ENCODE data around the gene RRAGB.
"Not testable (repeated sequence)": the region's sequence is repeated elsewhere in the genome, so short reads cannot be mapped to it uniquely, and the experiment has no call there.

Gene RRAGB

DNA sequence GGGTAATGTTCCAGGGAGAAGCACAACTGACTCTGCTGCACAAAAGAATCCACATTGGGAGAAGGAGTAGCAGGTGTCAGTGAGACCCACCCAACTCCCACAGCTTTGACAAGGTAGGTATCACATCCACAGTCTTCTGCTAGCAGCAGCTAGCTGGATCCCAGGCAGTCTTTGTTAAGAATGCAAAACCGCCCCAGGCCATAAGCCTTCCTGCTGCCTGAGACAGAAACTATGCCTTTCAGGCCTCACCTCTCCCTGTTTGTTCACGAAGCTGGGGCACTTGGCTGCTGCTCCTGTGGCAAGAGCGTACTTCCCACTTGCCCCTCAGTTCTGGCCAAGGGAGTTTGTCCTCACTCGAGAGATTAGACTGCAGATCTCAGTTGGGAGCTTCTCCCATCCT lies 21.4 kb downstream of the RRAGB start:
- DNase-seq (ENCODE audit: low spot score): no peak
- TF ChIP-seq, protein P1, sequence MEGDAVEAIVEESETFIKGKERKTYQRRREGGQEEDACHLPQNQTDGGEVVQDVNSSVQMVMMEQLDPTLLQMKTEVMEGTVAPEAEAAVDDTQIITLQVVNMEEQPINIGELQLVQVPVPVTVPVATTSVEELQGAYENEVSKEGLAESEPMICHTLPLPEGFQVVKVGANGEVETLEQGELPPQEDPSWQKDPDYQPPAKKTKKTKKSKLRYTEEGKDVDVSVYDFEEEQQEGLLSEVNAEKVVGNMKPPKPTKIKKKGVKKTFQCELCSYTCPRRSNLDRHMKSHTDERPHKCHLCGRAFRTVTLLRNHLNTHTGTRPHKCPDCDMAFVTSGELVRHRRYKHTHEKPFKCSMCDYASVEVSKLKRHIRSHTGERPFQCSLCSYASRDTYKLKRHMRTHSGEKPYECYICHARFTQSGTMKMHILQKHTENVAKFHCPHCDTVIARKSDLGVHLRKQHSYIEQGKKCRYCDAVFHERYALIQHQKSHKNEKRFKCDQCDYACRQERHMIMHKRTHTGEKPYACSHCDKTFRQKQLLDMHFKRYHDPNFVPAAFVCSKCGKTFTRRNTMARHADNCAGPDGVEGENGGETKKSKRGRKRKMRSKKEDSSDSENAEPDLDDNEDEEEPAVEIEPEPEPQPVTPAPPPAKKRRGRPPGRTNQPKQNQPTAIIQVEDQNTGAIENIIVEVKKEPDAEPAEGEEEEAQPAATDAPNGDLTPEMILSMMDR (IDR thresholded peaks at IDR 0.05; ENCODE audit: extremely low read depth, missing control alignments): no peak

DNA sequence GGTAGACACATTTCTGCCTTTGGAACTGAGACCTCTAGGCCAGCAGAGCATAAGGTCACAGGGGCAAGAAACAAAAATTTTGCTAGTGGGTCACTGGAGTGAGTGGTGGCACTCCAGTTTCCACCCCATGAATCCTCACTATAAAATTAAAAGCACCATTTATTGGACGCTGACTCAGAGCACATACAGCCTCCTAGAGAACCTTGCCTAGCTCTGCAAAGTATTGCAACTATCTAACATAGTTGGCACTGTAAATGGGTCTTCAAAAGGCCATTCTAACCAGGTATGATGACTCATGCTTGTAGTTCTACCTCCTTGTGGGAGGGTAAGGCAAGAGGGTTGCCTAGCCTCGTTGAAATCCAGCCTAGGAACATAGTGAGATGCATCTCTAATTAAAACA lies 25.1 kb downstream of the RRAGB start:
- DNase-seq (ENCODE audit: low spot score): no peak

DNA sequence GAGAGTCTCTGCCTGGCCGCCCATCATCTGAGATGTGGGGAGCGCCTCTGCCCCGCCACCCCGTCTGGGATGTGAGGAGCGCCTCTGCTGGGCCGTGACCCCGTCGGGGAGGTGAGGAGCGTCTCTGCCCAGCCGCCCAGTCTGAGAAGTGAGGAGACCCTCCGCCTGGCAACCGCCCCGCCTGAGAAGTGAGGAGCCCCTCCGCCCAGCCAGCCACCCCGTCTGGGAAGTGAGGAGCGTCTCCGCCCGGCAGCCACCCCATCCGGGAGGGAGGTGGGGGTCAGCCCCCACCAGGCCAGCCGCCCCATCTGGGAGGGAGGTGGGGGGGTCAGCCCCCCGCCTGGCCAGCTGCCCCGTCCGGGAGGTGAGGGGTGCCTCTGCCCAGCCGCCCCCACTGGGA lies 30.9 kb downstream of the RRAGB start:
- not testable (repeated sequence) for DNase-seq (ENCODE audit: low spot score)

More for the DNA sequence above, 25.1 kb downstream of the RRAGB start:
- TF ChIP-seq, protein P1 (IDR thresholded peaks at IDR 0.05; ENCODE audit: extremely low read depth, missing control alignments): no peak

DNA sequence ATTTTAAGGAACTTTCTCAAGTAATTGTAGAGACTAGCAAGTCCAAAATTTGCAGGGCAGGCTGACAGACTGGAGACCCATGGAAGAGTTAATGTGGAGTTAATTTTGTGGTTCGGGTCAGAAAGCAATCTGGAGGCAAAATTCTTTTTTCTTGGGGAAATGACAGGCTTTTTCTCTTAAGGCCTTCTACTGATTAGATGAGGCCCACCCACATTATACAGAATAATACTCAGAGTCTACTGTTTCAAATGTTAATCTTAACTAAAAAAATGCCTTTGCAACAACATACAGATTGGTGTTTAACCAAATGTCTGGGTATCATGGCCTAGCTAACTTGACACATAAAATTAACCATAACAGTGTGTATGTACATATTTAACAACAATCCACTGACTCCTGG lies 32.7 kb downstream of the RRAGB start:
- DNase-seq (ENCODE audit: low spot score): no peak
- TF ChIP-seq, protein P1 (IDR thresholded peaks at IDR 0.05; ENCODE audit: extremely low read depth, missing control alignments): no peak

DNA sequence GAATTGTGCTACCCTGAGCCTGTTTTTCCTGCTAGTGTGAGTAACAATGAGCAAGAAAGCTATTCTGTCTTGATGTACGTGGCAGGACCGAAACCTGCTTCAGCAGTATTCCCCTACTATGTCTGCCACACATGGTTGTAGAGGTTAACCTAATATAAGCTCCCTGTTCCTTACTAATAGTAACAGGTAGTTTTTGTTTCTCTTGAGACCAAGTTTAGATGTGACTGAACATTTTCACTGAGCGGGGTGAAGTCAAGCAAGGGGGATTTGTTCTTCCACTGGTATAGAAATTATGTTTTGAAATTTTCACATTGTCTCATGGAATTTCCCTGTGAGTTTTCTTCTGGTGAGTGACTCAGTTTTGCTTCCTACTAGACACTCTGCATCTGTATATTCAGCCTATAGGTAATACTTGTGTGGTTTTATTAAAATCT lies 37.3 kb downstream of the RRAGB start:
- peak; percentile 53 for DNase-seq (ENCODE audit: low spot score)
- TF ChIP-seq, protein P1 (IDR thresholded peaks at IDR 0.05; ENCODE audit: extremely low read depth, missing control alignments): no peak

DNA sequence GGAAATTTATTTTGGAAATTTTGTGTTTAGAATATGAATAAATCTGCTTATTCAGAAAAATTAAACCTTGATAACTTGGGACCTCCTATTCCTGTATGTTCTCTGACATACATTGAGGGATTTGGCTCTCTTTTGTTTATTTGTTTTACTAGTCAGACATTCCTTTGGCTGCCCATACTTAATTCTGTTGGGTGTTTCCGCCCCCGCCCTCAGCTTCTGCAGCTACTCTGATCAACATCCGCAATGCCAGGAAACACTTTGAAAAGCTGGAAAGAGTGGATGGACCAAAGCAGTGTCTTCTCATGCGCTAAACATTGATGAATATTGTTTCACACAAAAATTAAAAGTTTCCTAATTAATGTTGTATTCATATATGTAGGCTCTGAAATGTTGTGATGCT lies 40.5 kb downstream of the RRAGB start:
- TF ChIP-seq, protein P1 (IDR thresholded peaks at IDR 0.05; ENCODE audit: extremely low read depth, missing control alignments): no peak
- no peak for DNase-seq (ENCODE audit: low spot score)

DNA sequence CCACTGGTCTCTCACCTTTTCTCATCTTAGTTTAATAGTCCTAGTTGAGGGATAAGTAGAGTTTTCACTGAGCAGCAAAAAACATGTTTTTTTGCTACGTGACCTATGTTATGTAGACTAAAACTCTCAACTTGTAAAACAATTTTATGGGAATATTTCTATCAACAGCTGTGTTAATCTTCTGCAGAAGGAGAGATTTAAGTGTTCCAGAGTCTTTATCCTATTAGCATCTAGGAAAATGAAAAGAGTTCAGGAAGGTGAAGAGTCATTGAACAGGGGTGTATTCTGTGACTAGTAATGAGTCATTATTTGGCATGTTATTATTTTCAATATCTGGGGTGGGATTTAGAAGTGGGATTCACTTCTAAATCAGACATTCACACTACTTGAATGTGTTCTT lies 41.9 kb downstream of the RRAGB start:
- TF ChIP-seq, protein P1 (IDR thresholded peaks at IDR 0.05; ENCODE audit: extremely low read depth, missing control alignments): no peak
- DNase-seq (ENCODE audit: low spot score): no peak

DNA sequence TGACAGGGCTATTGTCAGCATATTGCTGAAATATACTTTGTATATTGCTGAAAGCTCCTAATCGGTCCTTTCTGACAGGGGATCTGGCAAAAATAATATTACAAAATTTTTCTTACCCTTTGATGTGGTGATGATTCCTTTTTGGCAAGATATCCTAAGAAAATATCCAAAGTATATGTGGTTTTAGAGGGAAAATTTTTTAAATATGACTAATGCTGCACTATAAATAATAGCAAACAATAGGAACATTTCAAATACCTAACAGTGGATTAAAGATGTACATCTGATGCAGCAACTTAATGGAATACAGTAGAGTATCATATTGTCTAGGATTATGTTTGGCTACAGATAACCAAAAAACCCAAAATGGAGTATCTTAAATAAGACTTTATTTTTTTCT lies 49.6 kb downstream of the RRAGB start:
- DNase-seq (ENCODE audit: low spot score): no peak
- TF ChIP-seq, protein P1 (IDR thresholded peaks at IDR 0.05; ENCODE audit: extremely low read depth, missing control alignments): no peak

DNA sequence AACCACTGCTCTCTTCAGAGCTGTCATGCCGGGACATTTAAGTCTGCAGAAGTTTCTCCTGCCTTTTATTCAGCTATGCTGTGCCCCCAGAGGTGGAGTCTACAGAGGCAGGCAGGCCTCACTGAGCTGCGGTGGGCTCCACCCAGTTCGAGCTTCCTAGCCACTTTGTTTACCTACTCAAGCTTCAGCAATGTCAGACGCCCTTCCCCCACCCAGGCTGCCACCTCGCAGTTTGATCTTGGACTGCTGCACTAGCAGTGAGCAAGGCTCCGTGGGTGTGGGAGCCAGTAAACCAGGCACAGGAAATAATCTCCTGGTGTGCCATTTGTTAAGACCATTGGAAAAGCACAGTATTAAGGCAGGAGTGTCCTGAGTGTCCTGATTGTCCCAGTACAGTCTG lies 56.9 kb downstream of the RRAGB start:
- not testable (repeated sequence) for DNase-seq (ENCODE audit: low spot score)
